GM12873 (cell line): ENCODE data around the gene POTEG.
"Not testable (repeated sequence)": the region's sequence is repeated elsewhere in the genome, so short reads cannot be mapped to it uniquely, and the experiment has no call there.

Experiments
- TF ChIP-seq, protein P1 (sequence below): IDR thresholded peaks from 2 replicates; pipeline ENCODE4 v1.5.1; 2012; ENCODE audit warnings: low read depth, mild to moderate bottlenecking, moderate library complexity, low read length, control low read depth; ENCODE audit not compliant: insufficient read depth; ENCODE audit errors: missing control alignments

POTEG gene

DNA sequence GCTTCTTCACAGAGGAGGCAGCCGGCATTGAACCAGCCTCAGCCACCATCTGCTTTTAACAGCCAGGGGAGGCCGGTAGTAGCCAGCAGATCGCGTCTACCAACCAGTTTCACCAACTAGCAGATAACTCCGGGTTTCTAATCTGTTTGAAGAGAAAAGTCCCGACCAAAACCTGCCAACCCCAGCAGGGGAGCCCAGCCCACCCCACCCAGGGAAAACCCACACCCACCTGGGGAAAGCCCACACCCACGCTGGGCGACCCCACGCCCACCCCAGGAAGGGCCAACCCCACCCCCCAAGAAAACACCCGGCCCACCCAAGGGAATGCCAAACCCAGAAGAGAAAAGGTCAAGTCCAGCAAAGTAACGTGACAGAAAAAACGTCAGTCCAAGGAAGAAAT lies at the start of gene POTEG:
TSS of gene POTEG (minus strand) at position 101 of the 400 bp plus-strand sequence. CDS start at position 49, 52 bp downstream.
- TF ChIP-seq, protein P1, sequence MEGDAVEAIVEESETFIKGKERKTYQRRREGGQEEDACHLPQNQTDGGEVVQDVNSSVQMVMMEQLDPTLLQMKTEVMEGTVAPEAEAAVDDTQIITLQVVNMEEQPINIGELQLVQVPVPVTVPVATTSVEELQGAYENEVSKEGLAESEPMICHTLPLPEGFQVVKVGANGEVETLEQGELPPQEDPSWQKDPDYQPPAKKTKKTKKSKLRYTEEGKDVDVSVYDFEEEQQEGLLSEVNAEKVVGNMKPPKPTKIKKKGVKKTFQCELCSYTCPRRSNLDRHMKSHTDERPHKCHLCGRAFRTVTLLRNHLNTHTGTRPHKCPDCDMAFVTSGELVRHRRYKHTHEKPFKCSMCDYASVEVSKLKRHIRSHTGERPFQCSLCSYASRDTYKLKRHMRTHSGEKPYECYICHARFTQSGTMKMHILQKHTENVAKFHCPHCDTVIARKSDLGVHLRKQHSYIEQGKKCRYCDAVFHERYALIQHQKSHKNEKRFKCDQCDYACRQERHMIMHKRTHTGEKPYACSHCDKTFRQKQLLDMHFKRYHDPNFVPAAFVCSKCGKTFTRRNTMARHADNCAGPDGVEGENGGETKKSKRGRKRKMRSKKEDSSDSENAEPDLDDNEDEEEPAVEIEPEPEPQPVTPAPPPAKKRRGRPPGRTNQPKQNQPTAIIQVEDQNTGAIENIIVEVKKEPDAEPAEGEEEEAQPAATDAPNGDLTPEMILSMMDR: not testable (repeated sequence)
